GM12801 (cell line): ENCODE results near the gene CNKSR2.

ENCODE experiments used
- CTCF ChIP-seq: IDR thresholded peaks from one replicate; pipeline ENCODE4 v1.5.1; 2011; ENCODE audit warnings: control low read depth; ENCODE audit not compliant: insufficient read length; ENCODE audit errors: extremely low read depth

The CNKSR2 gene

GRCh38 chrX:21400408-21401121 is 26.3 kb downstream of the CNKSR2 start:
- no peak for TF ChIP-seq CTCF

- no peak for TF ChIP-seq CTCF
Measured at GRCh38 chrX:21408307-21408706, 34.1 kb downstream of the CNKSR2 start.

GRCh38 chrX:21408788-21409187 is 34.6 kb downstream of the CNKSR2 start:
- TF ChIP-seq CTCF: no peak

- TF ChIP-seq CTCF: no peak
Measured at GRCh38 chrX:21412029-21412428, 37.8 kb downstream of the CNKSR2 start.

- no peak for TF ChIP-seq CTCF
Measured at GRCh38 chrX:21412883-21413282, 38.7 kb downstream of the CNKSR2 start.

- no peak for TF ChIP-seq CTCF
Measured at GRCh38 chrX:21427086-21427485, 52.9 kb downstream of the CNKSR2 start.

- TF ChIP-seq CTCF: no peak
Measured at GRCh38 chrX:21437036-21437435, 62.8 kb downstream of the CNKSR2 start.
